Smooth muscle cell (in vitro differentiated cells): ENCODE data around the gene PTPRN2. TPM values are rescaled to one million over a fixed set of nuclear protein-coding genes. Genes with fewer than 3 reads are reported as not detected.

Source experiments
- DNase-seq: peaks from one replicate; lab custom pipeline; 2025; ENCODE audit not compliant: unreplicated experiment; lab: John Stamatoyannopoulos, UW
- H2AFZ ChIP-seq: fragments of 200-600 bp; sonication (generic); 2 replicates; pipeline ENCODE4 v1.6.0; 2016; ENCODE audit warnings: antibody characterized with exemption, low read depth, mild to moderate bottlenecking
- H3F3A ChIP-seq: fragments of 200-600 bp; sonication (generic); 2 replicates; pipeline ENCODE4 v1.6.0; 2017; ENCODE audit warnings: antibody characterized with exemption, low read depth
- H3K27ac ChIP-seq: fragments of 200-600 bp; sonication (generic); 2 replicates; pipeline ENCODE4 v1.5.1; 2016; ENCODE audit warnings: low read depth, mild to moderate bottlenecking
- H3K27me3 ChIP-seq: fragments of 200-600 bp; sonication (generic); 2 replicates; pipeline ENCODE4 v1.6.1; 2016; ENCODE audit warnings: low read depth, mild to moderate bottlenecking
- H3K36me3 ChIP-seq: fragments of 200-600 bp; sonication (generic); 2 replicates; pipeline ENCODE4 v1.5.1; 2016; ENCODE audit warnings: low read depth
- H3K4me1 ChIP-seq: fragments of 200-600 bp; sonication (generic); 2 replicates; pipeline ENCODE4 v1.5.1; 2016; ENCODE audit warnings: low read depth
- H3K4me2 ChIP-seq: fragments of 200-600 bp; sonication (generic); 2 replicates; pipeline ENCODE4 v1.6.0; 2016; ENCODE audit warnings: mild to moderate bottlenecking
- H3K4me3 ChIP-seq: fragments of 200-600 bp; sonication (generic); 2 replicates; pipeline ENCODE4 v1.5.1; 2016; ENCODE audit warnings: mild to moderate bottlenecking
- H3K79me2 ChIP-seq: fragments of 200-600 bp; sonication (generic); 2 replicates; pipeline ENCODE4 v1.6.0; 2016; ENCODE audit warnings: low read depth, mild to moderate bottlenecking
- H3K9ac ChIP-seq: fragments of 200-600 bp; sonication (generic); 2 replicates; pipeline ENCODE4 v1.6.0; 2016; ENCODE audit warnings: low read depth
- H3K9me3 ChIP-seq: fragments of 200-600 bp; sonication (generic); replicated peaks from 2 replicates; pipeline ENCODE4 v1.5.1; 2016; ENCODE audit warnings: low read depth
- H4K20me1 ChIP-seq: fragments of 200-600 bp; sonication (generic); 2 replicates; pipeline ENCODE4 v1.6.0; 2016; ENCODE audit warnings: low read depth
- WGBS: methylation state at CpG from one replicate; pipeline ENCODE4 v1.1.7; 2016; ENCODE audit warnings: low lambda C conversion rate; 5-methylcytosine and 5-hydroxymethylcytosine counted together
- polyA plus RNA-seq: library from polyadenylated mRNA; unstranded; fragments of >200 nt; fragmentation: Nextera tagmentation; extraction: Ambion mirVana; gene quantifications from 2 replicates; pipeline ENCODE4 v1.2.1, GENCODE V29; 2016
- total RNA-seq: library from RNA; depleted of rRNA; stranded (reverse); fragments of >200 nt; gene quantifications from 2 replicates; pipeline ENCODE4 v1.2.3, GENCODE V29; 2014
- TF ChIP-seq, protein P1 (sequence below): fragments of 200-600 bp; sonication (generic); IDR thresholded peaks from 2 replicates; pipeline ENCODE4 v1.5.1; 2017; ENCODE audit warnings: borderline replicate concordance, mild to moderate bottlenecking, antibody characterized with exemption; ENCODE audit not compliant: insufficient read depth, poor library complexity, severe bottlenecking

PTPRN2 gene
- total and polyA plus RNA-seq, 2 experiments from 2014 or later: 0.09 to 0.87 TPM

DNA sequence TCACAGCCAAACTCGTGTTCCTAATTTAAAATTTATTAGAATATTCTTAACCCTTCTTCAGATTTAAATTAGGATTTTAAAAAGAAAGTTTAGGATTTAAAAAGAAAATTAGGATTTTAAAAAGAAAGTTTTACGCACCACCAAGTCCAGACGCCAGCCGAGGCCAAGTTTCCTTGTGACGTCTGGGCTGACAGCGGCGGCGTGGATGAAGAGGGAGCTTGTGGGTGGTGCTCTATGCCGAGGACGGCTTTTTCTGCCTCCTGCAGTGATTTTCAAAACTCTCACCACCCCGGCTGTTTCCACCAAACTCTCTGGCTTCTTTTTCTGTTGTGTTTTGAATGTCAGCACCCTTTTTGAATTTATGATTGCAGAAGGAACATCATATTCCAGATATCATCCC, 997.9 kb downstream of the PTPRN2 start:
- Histone ChIP-seq H3K27ac (no peak overlapping the region), H3K79me2 (no peaks in the 10 kb centered on the region), H3K4me3 (no peak overlapping the region), H3F3A (no peaks in the 10 kb centered on the region), H3K27me3 (peaks cover 20% of the 10 kb centered on the region), H3K4me1 (peaks cover 3% of the 10 kb centered on the region), H3K9me3 (no peaks in the 10 kb centered on the region), H3K4me2 (no peak overlapping the region), H4K20me1 (no peaks in the 10 kb centered on the region), H3K9ac (no peak overlapping the region), H3K36me3 (no peaks in the 10 kb centered on the region), H2AFZ (no peak overlapping the region)
- TF ChIP-seq, protein P1, sequence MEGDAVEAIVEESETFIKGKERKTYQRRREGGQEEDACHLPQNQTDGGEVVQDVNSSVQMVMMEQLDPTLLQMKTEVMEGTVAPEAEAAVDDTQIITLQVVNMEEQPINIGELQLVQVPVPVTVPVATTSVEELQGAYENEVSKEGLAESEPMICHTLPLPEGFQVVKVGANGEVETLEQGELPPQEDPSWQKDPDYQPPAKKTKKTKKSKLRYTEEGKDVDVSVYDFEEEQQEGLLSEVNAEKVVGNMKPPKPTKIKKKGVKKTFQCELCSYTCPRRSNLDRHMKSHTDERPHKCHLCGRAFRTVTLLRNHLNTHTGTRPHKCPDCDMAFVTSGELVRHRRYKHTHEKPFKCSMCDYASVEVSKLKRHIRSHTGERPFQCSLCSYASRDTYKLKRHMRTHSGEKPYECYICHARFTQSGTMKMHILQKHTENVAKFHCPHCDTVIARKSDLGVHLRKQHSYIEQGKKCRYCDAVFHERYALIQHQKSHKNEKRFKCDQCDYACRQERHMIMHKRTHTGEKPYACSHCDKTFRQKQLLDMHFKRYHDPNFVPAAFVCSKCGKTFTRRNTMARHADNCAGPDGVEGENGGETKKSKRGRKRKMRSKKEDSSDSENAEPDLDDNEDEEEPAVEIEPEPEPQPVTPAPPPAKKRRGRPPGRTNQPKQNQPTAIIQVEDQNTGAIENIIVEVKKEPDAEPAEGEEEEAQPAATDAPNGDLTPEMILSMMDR: no peak
- no peak for DNase-seq
- 74% methylated on average over 11 of the region's 11 CpGs for WGBS

DNA sequence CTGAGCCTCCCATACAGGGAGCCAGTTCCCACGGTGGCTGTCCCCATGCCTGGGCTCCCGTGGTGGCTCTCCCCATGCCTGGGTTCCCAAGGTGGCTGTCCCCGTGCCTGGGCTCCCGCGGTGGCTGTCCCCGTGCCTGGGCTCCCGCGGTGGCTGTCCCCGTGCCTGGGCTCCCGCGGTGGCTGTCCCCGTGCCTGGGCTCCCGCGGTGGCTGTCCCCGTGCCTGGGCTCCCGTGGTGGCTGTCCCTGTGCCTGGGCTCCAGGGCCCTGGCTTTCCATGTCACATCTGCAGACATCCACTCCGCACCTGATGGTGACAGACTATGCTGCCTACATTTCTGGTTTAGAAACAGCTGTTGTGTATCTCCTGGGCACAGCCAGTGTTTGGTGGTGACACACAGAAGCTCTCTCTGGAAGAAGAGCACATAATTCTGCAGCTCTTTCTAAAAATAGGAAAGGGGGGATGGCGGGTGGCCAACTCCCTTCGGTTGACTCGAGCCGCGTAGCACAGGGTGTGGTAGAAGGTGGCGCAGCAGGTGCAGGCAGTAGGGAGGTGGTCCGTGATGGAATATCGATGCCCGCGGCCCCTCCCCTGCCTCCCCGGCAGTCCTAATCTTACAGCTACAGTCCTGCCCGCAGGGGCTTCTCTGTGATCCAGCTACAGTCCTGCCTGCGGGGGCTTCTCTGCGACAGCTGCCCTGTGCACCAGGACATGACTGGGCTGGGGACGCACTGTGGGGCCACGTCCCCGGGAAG, 999.6 kb downstream of the PTPRN2 start:
- DNase-seq: no peak

GRCh38 chr7:157587051-157587804, 1000.4 kb downstream of the PTPRN2 start:
- Histone ChIP-seq H3K4me2 (no peak overlapping the region), H4K20me1 (no peaks in the 10 kb centered on the region), H3K79me2 (no peaks in the 10 kb centered on the region), H3K9ac (no peak overlapping the region), H3K4me3 (no peak overlapping the region), H3K27ac (no peak overlapping the region), H3F3A (no peaks in the 10 kb centered on the region), H3K9me3 (no peaks in the 10 kb centered on the region), H3K4me1 (peaks cover 3% of the 10 kb centered on the region), H3K36me3 (no peaks in the 10 kb centered on the region), H2AFZ (no peak overlapping the region), H3K27me3 (peaks cover 11% of the 10 kb centered on the region)
- no peak for DNase-seq
- WGBS: 77% methylated on average over 12 of the region's 12 CpGs
- TF ChIP-seq, protein P1: no peak

More for the DNA sequence above, 999.6 kb downstream of the PTPRN2 start:
- Histone ChIP-seq H3K79me2 (no peaks in the 10 kb centered on the region), H3K27ac (no peak overlapping the region), H3K27me3 (peaks cover 11% of the 10 kb centered on the region), H3K4me2 (no peak overlapping the region), H3K4me1 (peaks cover 3% of the 10 kb centered on the region), H2AFZ (no peak overlapping the region), H3K9me3 (no peaks in the 10 kb centered on the region), H3F3A (no peaks in the 10 kb centered on the region), H3K36me3 (no peaks in the 10 kb centered on the region), H3K9ac (no peak overlapping the region), H4K20me1 (no peaks in the 10 kb centered on the region), H3K4me3 (no peak overlapping the region)
- TF ChIP-seq, protein P1: no peak
- WGBS: 91% methylated on average over 34 of the region's 34 CpGs
